Left ventricle myocardium inferior (tissue), 1 donor: ENCODE measurements around the gene ZNF418. TPM values are rescaled to one million over a fixed set of nuclear protein-coding genes. Genes with fewer than 3 reads are reported as not detected.
"Not testable (repeated sequence)": the region's sequence is repeated elsewhere in the genome, so short reads cannot be mapped to it uniquely, and the experiment has no call there.

Experiments used
- DNase-seq: peaks from one replicate; pipeline ENCODE4 v3.0.0-alpha.2; 2020
- H3K27ac ChIP-seq: fragments of 200-600 bp; replicated peaks from 2 replicates; pipeline ENCODE4 v1.8.0; 2021
- H3K27me3 ChIP-seq: fragments of 200-600 bp; 2 replicates; pipeline ENCODE4 v1.8.0; 2021; ENCODE audit warnings: low read depth
- H3K36me3 ChIP-seq: fragments of 200-600 bp; 2 replicates; pipeline ENCODE4 v1.8.0; 2021
- H3K4me1 ChIP-seq: fragments of 200-600 bp; 2 replicates; pipeline ENCODE4 v1.8.0; 2021
- H3K4me3 ChIP-seq: fragments of 200-600 bp; 2 replicates; pipeline ENCODE4 v1.8.0; 2021; ENCODE audit warnings: mild to moderate bottlenecking, moderate library complexity
- H3K9me3 ChIP-seq: fragments of 200-600 bp; replicated peaks from 2 replicates; pipeline ENCODE4 v1.8.0; 2021
- intact Hi-C: fragments of 100-400 bp; cut with micrococcal nuclease; formaldehyde crosslinking; loops from one replicate; pipeline ENCODE4 v1.11.0; 2022
- total RNA-seq: library from RNA; stranded (reverse); fragmentation: NEBNext Ultra II Directional; extraction: Animal tissue kit (Norgen Biotek cat#: 25700); gene quantifications from one replicate; pipeline ENCODE4 v1.2.1, GENCODE V29; 2021
- TF ChIP-seq, protein P1 (sequence below): fragments of 200-600 bp; IDR thresholded peaks from 2 replicates; pipeline ENCODE4 v1.8.0; 2021; ENCODE audit warnings: antibody characterized with exemption, mild to moderate bottlenecking, borderline replicate concordance
- donor health status: DM: no; HTN: yes; CAD: no; lungs with severe emphysema.

ZNF418 gene
- total RNA-seq, 1 donor from 2014 or later = 10.9 TPM

DNA sequence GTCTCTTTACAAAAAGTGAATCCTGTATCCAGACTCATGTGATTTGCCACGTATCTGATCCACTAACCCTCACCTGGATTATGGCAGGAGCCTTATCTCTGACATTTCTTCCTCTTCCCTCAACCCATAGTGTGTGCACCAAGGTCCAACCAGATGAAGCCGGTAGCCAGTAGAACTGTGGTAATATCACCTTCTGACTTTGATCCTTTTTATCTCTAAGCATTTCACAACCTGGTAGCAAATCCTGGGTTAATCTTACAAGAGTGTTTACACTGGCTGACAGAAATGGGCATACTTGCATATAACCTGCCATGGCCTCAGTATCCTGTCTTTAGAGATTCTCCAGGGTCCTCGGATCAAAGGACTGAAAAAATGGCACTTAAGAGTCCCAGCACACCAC, 20.7 kb downstream of the ZNF418 start:
- Histone ChIP-seq H3K27me3 (no peaks in the 10 kb centered on the region), H3K4me1 (peaks cover 28% of the 10 kb centered on the region), H3K4me3 (peak overlapping the region; percentile 80), H3K36me3 (peaks cover 55% of the 10 kb centered on the region), H3K27ac (no peak overlapping the region), H3K9me3 (peaks cover 44% of the 10 kb centered on the region)
- intact Hi-C loops = no loop called here
- TF ChIP-seq, protein P1, sequence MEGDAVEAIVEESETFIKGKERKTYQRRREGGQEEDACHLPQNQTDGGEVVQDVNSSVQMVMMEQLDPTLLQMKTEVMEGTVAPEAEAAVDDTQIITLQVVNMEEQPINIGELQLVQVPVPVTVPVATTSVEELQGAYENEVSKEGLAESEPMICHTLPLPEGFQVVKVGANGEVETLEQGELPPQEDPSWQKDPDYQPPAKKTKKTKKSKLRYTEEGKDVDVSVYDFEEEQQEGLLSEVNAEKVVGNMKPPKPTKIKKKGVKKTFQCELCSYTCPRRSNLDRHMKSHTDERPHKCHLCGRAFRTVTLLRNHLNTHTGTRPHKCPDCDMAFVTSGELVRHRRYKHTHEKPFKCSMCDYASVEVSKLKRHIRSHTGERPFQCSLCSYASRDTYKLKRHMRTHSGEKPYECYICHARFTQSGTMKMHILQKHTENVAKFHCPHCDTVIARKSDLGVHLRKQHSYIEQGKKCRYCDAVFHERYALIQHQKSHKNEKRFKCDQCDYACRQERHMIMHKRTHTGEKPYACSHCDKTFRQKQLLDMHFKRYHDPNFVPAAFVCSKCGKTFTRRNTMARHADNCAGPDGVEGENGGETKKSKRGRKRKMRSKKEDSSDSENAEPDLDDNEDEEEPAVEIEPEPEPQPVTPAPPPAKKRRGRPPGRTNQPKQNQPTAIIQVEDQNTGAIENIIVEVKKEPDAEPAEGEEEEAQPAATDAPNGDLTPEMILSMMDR = no peak
- DNase-seq = no peak

DNA sequence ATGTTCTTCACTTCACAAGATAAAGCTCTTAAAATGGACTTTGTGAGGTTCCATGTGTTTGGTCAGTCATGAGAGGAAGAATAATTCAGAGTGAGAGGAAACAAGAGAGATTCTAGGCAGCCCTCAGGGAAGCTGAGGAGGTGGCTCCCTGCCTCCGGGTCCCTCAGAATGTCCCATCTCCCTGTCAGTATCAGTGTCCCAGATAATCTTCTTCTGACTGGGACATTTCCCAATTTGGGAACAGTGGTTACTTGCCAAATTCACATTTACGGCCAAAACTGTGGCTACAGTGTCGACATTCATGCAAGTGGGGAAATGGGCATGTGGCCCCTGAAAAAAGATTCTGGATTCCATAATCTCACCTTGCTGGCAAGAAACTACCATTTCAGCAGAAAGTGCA, 27.8 kb downstream of the ZNF418 start:
- Histone ChIP-seq H3K4me3 (no peak overlapping the region), H3K27ac (no peak overlapping the region), H3K9me3 (peaks cover 77% of the 10 kb centered on the region), H3K4me1 (no peaks in the 10 kb centered on the region), H3K36me3 (peaks cover 69% of the 10 kb centered on the region), H3K27me3 (no peaks in the 10 kb centered on the region)
- TF ChIP-seq, protein P1 = no peak
- intact Hi-C loops = no loop called here
- DNase-seq = no peak

DNA sequence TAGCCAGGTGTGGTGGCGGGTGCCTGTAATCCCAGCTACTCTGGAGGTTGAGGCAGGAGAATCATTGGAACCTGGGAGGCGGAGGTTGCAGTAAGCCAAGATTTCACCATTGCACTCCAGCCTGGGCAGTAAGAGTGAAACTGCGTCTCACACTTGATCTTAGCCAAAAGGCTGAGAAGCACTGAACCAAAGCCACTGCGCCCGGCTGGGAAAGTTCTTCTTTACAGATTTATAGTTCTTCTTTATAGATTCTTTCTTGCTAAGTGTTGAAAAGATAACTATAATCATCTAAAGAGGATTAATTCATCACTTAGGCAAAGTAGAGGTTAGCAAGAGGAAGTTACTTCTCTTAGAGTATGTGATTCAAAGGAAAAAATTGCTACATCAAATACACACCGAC, 29.9 kb downstream of the ZNF418 start:
- H3K36me3 ChIP-seq = peaks cover 58% of the 10 kb centered on the region
- H3K4me1 ChIP-seq = no peaks in the 10 kb centered on the region
- intact Hi-C loops = no loop called here
- DNase-seq = no peak
- peaks cover 63% of the 10 kb centered on the region for H3K9me3 ChIP-seq
- TF ChIP-seq, protein P1 = no peak
- H3K27me3 ChIP-seq = no peaks in the 10 kb centered on the region
- no peak overlapping the region for H3K27ac ChIP-seq
- H3K4me3 ChIP-seq = no peak overlapping the region

DNA sequence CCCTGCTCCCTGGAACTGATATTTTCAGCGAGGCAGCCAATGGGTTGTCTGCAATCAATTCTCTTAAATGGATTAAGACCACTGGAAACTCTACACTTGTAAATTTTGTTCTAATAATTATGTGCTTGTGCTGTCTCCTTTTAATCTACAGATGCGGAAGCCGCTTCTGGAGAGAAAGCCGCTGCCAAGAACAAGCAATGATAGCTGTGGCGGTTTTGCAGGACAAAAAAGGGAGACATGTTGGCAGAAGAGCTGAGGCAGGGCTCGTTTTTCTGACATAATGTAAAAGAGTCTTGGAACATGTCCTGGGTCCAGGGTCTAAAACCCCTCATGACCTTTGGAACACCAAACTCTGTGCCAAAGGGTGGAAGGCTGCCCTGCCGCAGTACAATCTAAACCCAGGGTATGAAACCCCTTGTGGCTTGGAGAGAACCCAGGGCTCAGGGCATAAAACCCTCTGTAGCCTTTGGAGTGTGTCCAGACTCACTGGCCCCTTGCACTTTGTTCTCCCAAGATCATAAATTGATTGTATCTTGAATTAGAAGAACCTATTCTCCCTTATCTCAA, 31.5 kb downstream of the ZNF418 start:
- Histone ChIP-seq H3K4me1 (no peaks in the 10 kb centered on the region), H3K4me3 (no peak overlapping the region), H3K36me3 (peaks cover 45% of the 10 kb centered on the region), H3K9me3 (peaks cover 54% of the 10 kb centered on the region), H3K27me3 (no peaks in the 10 kb centered on the region), H3K27ac (no peak overlapping the region)
- no peak for DNase-seq
- intact Hi-C loops = no loop called here
- TF ChIP-seq, protein P1 = no peak

DNA sequence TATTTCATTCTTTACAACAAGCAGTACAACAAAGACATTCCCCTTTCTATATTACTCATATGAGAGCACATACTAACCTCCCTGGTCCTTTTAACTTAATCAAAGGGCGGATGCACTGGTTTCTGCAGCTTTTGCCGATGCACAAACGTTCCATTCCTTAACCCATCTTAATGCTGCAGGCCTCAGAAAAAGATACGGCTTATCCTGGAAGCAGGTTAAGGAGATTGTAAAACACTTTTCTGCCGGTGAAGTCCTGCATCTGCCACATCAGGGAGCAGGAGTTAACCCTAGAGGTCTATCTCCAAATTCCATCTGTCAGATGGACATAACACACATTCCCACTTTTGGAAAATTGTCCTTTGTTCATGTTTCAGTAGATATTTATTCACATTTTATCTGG, 34.9 kb downstream of the ZNF418 start:
- H3K27me3 ChIP-seq = no peaks in the 10 kb centered on the region

DNA sequence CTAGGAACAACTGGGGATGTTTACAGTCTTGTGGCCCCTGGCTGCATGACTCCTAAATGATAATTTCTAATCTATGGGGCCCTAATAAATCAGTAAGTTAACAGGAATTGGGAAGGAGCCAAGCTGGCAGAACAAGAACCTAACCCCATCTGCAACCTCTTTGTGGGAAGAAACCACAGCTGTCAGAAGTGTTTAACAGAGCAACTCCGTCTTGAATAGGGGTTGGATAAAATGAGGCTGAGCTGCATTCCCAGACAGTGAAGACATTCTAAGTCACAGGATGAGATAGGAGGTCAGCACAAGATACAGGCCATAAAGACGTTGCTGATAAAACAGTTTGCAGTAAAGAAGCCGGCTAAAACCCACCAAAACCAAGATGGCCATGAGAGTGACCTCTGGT, 44.5 kb downstream of the ZNF418 start:
- intact Hi-C loops, DNase-seq, H3K27ac ChIP-seq, H3K9me3 ChIP-seq, H3K27me3 ChIP-seq, H3K4me3 ChIP-seq, H3K36me3 ChIP-seq: not testable (repeated sequence)
- peaks cover 30% of the 10 kb centered on the region for H3K4me1 ChIP-seq

More for the DNA sequence above, 34.9 kb downstream of the ZNF418 start:
- intact Hi-C loops = no loop called here
- H3K36me3 ChIP-seq = peaks cover 14% of the 10 kb centered on the region
- H3K9me3 ChIP-seq = peaks cover 26% of the 10 kb centered on the region
- no peak overlapping the region for H3K4me3 ChIP-seq
- TF ChIP-seq, protein P1 = no peak
- H3K4me1 ChIP-seq = no peaks in the 10 kb centered on the region
- DNase-seq = no peak
- H3K27ac ChIP-seq = no peak overlapping the region
